HEK293 (cell line): ENCODE results near the gene HOXA10.
A peak's percentile ranks its signal among the peaks of the same experiment; 100 is the strongest.

Source experiments
- AEBP2 ChIP-seq: fragments of 450-650 bp; formaldehyde crosslinking; IDR thresholded peaks from 2 replicates; pipeline ENCODE4 v1.5.1; 2016; ENCODE audit warnings: missing biosample characterization, missing genetic modification characterization, borderline replicate concordance
- GLI4 ChIP-seq: fragments of 450-650 bp; formaldehyde crosslinking; IDR thresholded peaks from 2 replicates; pipeline ENCODE4 v1.5.1; 2016; ENCODE audit warnings: missing biosample characterization, missing genetic modification characterization
- HOXA7 ChIP-seq: sonication (generic); formaldehyde crosslinking; IDR thresholded peaks from 2 replicates; pipeline ENCODE4 v1.8.1; 2022; ENCODE audit warnings: missing genetic modification reagents, borderline replicate concordance
- KLF1 ChIP-seq: fragments of 450-650 bp; formaldehyde crosslinking; IDR thresholded peaks from 2 replicates; pipeline ENCODE4 v1.5.1; 2016; ENCODE audit warnings: missing biosample characterization, missing genetic modification characterization
- KLF9 ChIP-seq: fragments of 450-650 bp; formaldehyde crosslinking; IDR thresholded peaks from 2 replicates; pipeline ENCODE4 v1.5.1; 2016; ENCODE audit warnings: missing biosample characterization, missing genetic modification characterization, low read depth
- MEIS1 ChIP-seq: sonication (generic); formaldehyde crosslinking; IDR thresholded peaks from 2 replicates; pipeline ENCODE4 v1.8.1; 2022; ENCODE audit warnings: missing genetic modification reagents, mild to moderate bottlenecking, borderline replicate concordance
- MZF1 ChIP-seq: fragments of 450-650 bp; formaldehyde crosslinking; IDR thresholded peaks from 2 replicates; pipeline ENCODE4 v1.5.1; 2017; ENCODE audit warnings: missing biosample characterization, missing genetic modification characterization, borderline replicate concordance
- PRDM4 ChIP-seq: fragments of 450-650 bp; formaldehyde crosslinking; IDR thresholded peaks from 2 replicates; pipeline ENCODE4 v1.5.1; 2017; ENCODE audit warnings: missing biosample characterization, missing genetic modification characterization
- SP7 ChIP-seq: fragments of 450-650 bp; formaldehyde crosslinking; IDR thresholded peaks from 2 replicates; pipeline ENCODE4 v1.5.1; 2016; ENCODE audit warnings: missing biosample characterization, missing genetic modification characterization
- TRIM28 ChIP-seq: IDR thresholded peaks from 2 replicates; pipeline ENCODE4 v1.6.1; 2011; ENCODE audit warnings: low read length, control low read depth, borderline replicate concordance
- YY1 ChIP-seq: fragments of 450-650 bp; formaldehyde crosslinking; IDR thresholded peaks from 2 replicates; pipeline ENCODE4 v1.5.1; 2018; ENCODE audit warnings: missing biosample characterization, missing genetic modification characterization
- ZBTB20 ChIP-seq: fragments of 450-650 bp; formaldehyde crosslinking; IDR thresholded peaks from 2 replicates; pipeline ENCODE4 v1.5.1; 2016; ENCODE audit warnings: missing biosample characterization, missing genetic modification characterization
- ZFP3 ChIP-seq: fragments of 450-650 bp; formaldehyde crosslinking; IDR thresholded peaks from 2 replicates; pipeline ENCODE4 v1.5.1; 2016; ENCODE audit warnings: low read depth, missing biosample characterization, missing genetic modification characterization
- ZNF155 ChIP-seq: fragments of 450-650 bp; formaldehyde crosslinking; IDR thresholded peaks from 2 replicates; pipeline ENCODE4 v1.5.1; 2016; ENCODE audit warnings: missing biosample characterization, missing genetic modification characterization
- ZNF174 ChIP-seq: fragments of 450-650 bp; formaldehyde crosslinking; IDR thresholded peaks from 2 replicates; pipeline ENCODE4 v1.5.0; 2017; ENCODE audit warnings: missing biosample characterization, mild to moderate bottlenecking, missing genetic modification characterization
- ZNF2 ChIP-seq: fragments of 450-650 bp; formaldehyde crosslinking; IDR thresholded peaks from 2 replicates; pipeline ENCODE4 v1.5.1; 2016; ENCODE audit warnings: missing biosample characterization, missing genetic modification characterization
- ZNF324 ChIP-seq: fragments of 450-650 bp; formaldehyde crosslinking; IDR thresholded peaks from 2 replicates; pipeline ENCODE4 v1.5.1; 2016; ENCODE audit warnings: missing biosample characterization, missing genetic modification characterization
- ZNF501 ChIP-seq: fragments of 450-650 bp; formaldehyde crosslinking; IDR thresholded peaks from 2 replicates; pipeline ENCODE4 v1.5.1; 2016; ENCODE audit warnings: missing biosample characterization, missing genetic modification characterization
- ZNF544 ChIP-seq: fragments of 450-650 bp; formaldehyde crosslinking; IDR thresholded peaks from 2 replicates; pipeline ENCODE4 v1.5.0; 2017; ENCODE audit warnings: missing biosample characterization, missing genetic modification characterization
- ZNF560 ChIP-seq: fragments of 450-650 bp; formaldehyde crosslinking; IDR thresholded peaks from 2 replicates; pipeline ENCODE4 v1.5.1; 2017; ENCODE audit warnings: missing biosample characterization, missing genetic modification characterization, borderline replicate concordance
- ZNF600 ChIP-seq: fragments of 450-650 bp; formaldehyde crosslinking; IDR thresholded peaks from 2 replicates; pipeline ENCODE4 v1.5.1; 2016; ENCODE audit warnings: missing biosample characterization, missing genetic modification characterization
- ZNF624 ChIP-seq: fragments of 450-650 bp; formaldehyde crosslinking; IDR thresholded peaks from 2 replicates; pipeline ENCODE4 v1.5.1; 2017; ENCODE audit warnings: missing biosample characterization, missing genetic modification characterization
- ZNF626 ChIP-seq: fragments of 450-650 bp; sonication (Bioruptor Pico); formaldehyde crosslinking; IDR thresholded peaks from 2 replicates; pipeline ENCODE4 v1.5.1; 2018; ENCODE audit warnings: missing biosample characterization, missing genetic modification characterization, inconsistent platforms
- ZNF639 ChIP-seq: fragments of 450-650 bp; formaldehyde crosslinking; IDR thresholded peaks from 2 replicates; pipeline ENCODE4 v1.5.1; 2016; ENCODE audit warnings: missing biosample characterization, missing genetic modification characterization
- ZNF660 ChIP-seq: fragments of 450-650 bp; IDR thresholded peaks from 2 replicates; pipeline ENCODE4 v1.5.1; 2018; ENCODE audit warnings: missing biosample characterization, mild to moderate bottlenecking, missing genetic modification characterization
- ZNF677 ChIP-seq: fragments of 450-650 bp; IDR thresholded peaks from 2 replicates; pipeline ENCODE4 v1.5.0; 2018; ENCODE audit warnings: missing biosample characterization, mild to moderate bottlenecking, missing genetic modification characterization, moderate library complexity
- ZNF692 ChIP-seq: fragments of 450-650 bp; formaldehyde crosslinking; IDR thresholded peaks from 2 replicates; pipeline ENCODE4 v1.5.1; 2016; ENCODE audit warnings: missing biosample characterization, missing genetic modification characterization
- ZNF792 ChIP-seq: fragments of 450-650 bp; formaldehyde crosslinking; IDR thresholded peaks from 2 replicates; pipeline ENCODE4 v1.5.1; 2016; ENCODE audit warnings: missing biosample characterization, missing genetic modification characterization
- TF ChIP-seq, protein P1 (sequence below): fragments of 450-650 bp; formaldehyde crosslinking; IDR thresholded peaks from 2 replicates; pipeline ENCODE4 v1.5.1; 2016; ENCODE audit warnings: missing biosample characterization, missing genetic modification characterization, low read depth
- TF ChIP-seq, protein P2 (sequence below): fragments of 450-650 bp; formaldehyde crosslinking; IDR thresholded peaks from 2 replicates; pipeline ENCODE4 v1.5.1; 2016; ENCODE audit warnings: missing biosample characterization, missing genetic modification characterization

Gene HOXA10

GRCh38 chr7:27150568-27151340 lies 23.4 kb downstream of the HOXA10 start (continued):
- TF ChIP-seq AEBP2 (tag by site-specific recombination) (no peak), ZNF692 (no peak), ZNF792 (tag by site-specific recombination) (no peak), ZNF174 (tag by site-specific recombination) (no peak), MZF1 (tag by site-specific recombination) (no peak), ZNF155 (tag by site-specific recombination) (no peak), ZNF660 (peak; percentile 46; the same call in 1 of the 2 replicates), PRDM4 (tag by site-specific recombination) (no peak), ZNF324 (tag by site-specific recombination) (no peak), ZNF544 (tag by site-specific recombination) (no peak), SP7 (peak; percentile 60; the same call in 1 of the 2 replicates), ZFP3 (tag by site-specific recombination) (no peak), ZNF2 (tag by site-specific recombination) (no peak), ZNF501 (tag by site-specific recombination) (peak; percentile 76), ZNF600 (0 out of 2 replicates have a peak, but pooled peaks have one; percentile 22), GLI4 (no peak), KLF1 (tag by site-specific recombination) (no peak), YY1 (tag by site-specific recombination) (peak; percentile 40; the same call in 1 of the 2 replicates), ZBTB20 (tag by site-specific recombination) (no peak), ZNF626 (tag by site-specific recombination) (no peak), TRIM28 (peak; percentile 32; the same call in 1 of the 2 replicates), KLF9 (tag by site-specific recombination) (no peak), ZNF624 (tag by site-specific recombination) (no peak), ZNF639 (tag by site-specific recombination) (no peak), ZNF677 (tag by site-specific recombination) (no peak), ZNF560 (no peak), MEIS1 (CRISPR knock-in tag) (peak; percentile 77; the same call in 1 of the 2 replicates), HOXA7 (CRISPR knock-in tag) (no peak)
- TF ChIP-seq, protein P1, sequence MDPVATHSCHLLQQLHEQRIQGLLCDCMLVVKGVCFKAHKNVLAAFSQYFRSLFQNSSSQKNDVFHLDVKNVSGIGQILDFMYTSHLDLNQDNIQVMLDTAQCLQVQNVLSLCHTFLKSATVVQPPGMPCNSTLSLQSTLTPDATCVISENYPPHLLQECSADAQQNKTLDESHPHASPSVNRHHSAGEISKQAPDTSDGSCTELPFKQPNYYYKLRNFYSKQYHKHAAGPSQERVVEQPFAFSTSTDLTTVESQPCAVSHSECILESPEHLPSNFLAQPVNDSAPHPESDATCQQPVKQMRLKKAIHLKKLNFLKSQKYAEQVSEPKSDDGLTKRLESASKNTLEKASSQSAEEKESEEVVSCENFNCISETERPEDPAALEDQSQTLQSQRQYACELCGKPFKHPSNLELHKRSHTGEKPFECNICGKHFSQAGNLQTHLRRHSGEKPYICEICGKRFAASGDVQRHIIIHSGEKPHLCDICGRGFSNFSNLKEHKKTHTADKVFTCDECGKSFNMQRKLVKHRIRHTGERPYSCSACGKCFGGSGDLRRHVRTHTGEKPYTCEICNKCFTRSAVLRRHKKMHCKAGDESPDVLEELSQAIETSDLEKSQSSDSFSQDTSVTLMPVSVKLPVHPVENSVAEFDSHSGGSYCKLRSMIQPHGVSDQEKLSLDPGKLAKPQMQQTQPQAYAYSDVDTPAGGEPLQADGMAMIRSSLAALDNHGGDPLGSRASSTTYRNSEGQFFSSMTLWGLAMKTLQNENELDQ (tag by site-specific recombination) = no peak
- TF ChIP-seq, protein P2, sequence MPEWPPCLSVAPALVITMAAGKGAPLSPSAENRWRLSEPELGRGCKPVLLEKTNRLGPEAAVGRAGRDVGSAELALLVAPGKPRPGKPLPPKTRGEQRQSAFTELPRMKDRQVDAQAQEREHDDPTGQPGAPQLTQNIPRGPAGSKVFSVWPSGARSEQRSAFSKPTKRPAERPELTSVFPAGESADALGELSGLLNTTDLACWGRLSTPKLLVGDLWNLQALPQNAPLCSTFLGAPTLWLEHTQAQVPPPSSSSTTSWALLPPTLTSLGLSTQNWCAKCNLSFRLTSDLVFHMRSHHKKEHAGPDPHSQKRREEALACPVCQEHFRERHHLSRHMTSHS (tag by site-specific recombination) = no peak
